Psoas muscle (tissue), 8 donors: ENCODE results near the gene CRY2. TPM values are rescaled to one million over a fixed set of nuclear protein-coding genes. Genes with fewer than 3 reads are reported as not detected.
"Not testable (repeated sequence)": the region's sequence is repeated elsewhere in the genome, so short reads cannot be mapped to it uniquely, and the experiment has no call there.

Experiments used
- ATAC-seq, 4 donors: fragments of 200-7000 bp; cut with Tn5 transposase; one replicate each; pipeline ENCODE4 v1.9.1; 2020; ENCODE audit warnings: moderate library complexity in 3 of 4, mild to moderate bottlenecking in 2 of 4
- DNase-seq, 2 donors: peaks; one replicate each; pipeline ENCODE4 v3.0.0-alpha.2; 2020
- H3K27ac ChIP-seq: fragments of 200-600 bp; one replicate; pipeline ENCODE4 v1.8.0; 2022
- H3K27me3 ChIP-seq, 3 donors: fragments of 200-600 bp in 1 of 3; one replicate each; pipeline versions ENCODE4 v1.6.1 to v1.8.0; 2013 to 2022; ENCODE audit warnings: low read length in 2 of 3, mild to moderate bottlenecking in 2 of 3, moderate library complexity in 1 of 3; ENCODE audit not compliant: insufficient read depth in 3 of 3
- H3K36me3 ChIP-seq, 2 donors: fragments of 200-600 bp in 1 of 2; one replicate each; pipeline versions ENCODE4 v1.6.1 to v1.8.0; 2013 to 2022; ENCODE audit warnings: low read depth in 1 of 2, mild to moderate bottlenecking in 1 of 2, moderate library complexity in 1 of 2; ENCODE audit not compliant: insufficient read depth in 1 of 2
- H3K4me1 ChIP-seq: fragments of 200-600 bp; one replicate; pipeline ENCODE4 v1.8.0; 2022
- H3K4me3 ChIP-seq: fragments of 200-600 bp; one replicate; pipeline ENCODE4 v1.8.0; 2022; ENCODE audit warnings: mild to moderate bottlenecking
- H3K9me3 ChIP-seq: fragments of 200-600 bp; one replicate; pipeline ENCODE4 v1.8.0; 2022
- WGBS, 3 donors: extraction: QIAGEN DNeasy Blood & Tissue Kit; methylation state at CpG; one replicate each; pipeline versions ENCODE4 v1.1.6 to v1.1.7; 2013; 5-methylcytosine and 5-hydroxymethylcytosine counted together
- intact Hi-C, 2 donors: fragments of 100-400 bp; cut with DNase I; formaldehyde crosslinking; loops; one replicate each; pipeline versions ENCODE4 v1.11.0 to v1.14.2; 2022
- polyA plus RNA-seq, 3 donors: library from polyadenylated mRNA; stranded (reverse); fragments of 200-250 nt; gene quantifications; one replicate each; pipeline ENCODE4 v1.2.3, GENCODE V29; 2013
- total RNA-seq, 4 donors: library from RNA; stranded (reverse); fragmentation: NEBNext Ultra II Directional in 2 of 4; extraction: Animal tissue kit (Norgen Biotek cat#: 25700) in 2 of 4; gene quantifications; one replicate each; pipeline versions ENCODE4 v1.2.1 to v1.2.4, GENCODE V29; 2021 to 2023
- TF ChIP-seq, protein P1 (sequence below): fragments of 200-600 bp; IDR thresholded peaks from one replicate; pipeline ENCODE4 v1.8.0; 2022; ENCODE audit warnings: antibody characterized with exemption
- donor health status: healthy with polysubstance abuse.
- donor health status: DM: no; HTN: no; CAD: no; lungs with moderate emphysema.
- donor health status: Bipolar disorder and iron deficiency.
- donor health status: healthy.
- donor health status: DM: yes; HTN: yes; CAD: no.
- donor health status: DM: no; HTN: no; CAD: no.
- donor health status: DM: no; HTN: no; CAD: no.
- donor health status: DM: yes; HTN: yes; CAD: no.

Gene CRY2
- total and polyA plus RNA-seq, 7 donors, result 15.4 to 64.5 (median 30.7) TPM

DNA sequence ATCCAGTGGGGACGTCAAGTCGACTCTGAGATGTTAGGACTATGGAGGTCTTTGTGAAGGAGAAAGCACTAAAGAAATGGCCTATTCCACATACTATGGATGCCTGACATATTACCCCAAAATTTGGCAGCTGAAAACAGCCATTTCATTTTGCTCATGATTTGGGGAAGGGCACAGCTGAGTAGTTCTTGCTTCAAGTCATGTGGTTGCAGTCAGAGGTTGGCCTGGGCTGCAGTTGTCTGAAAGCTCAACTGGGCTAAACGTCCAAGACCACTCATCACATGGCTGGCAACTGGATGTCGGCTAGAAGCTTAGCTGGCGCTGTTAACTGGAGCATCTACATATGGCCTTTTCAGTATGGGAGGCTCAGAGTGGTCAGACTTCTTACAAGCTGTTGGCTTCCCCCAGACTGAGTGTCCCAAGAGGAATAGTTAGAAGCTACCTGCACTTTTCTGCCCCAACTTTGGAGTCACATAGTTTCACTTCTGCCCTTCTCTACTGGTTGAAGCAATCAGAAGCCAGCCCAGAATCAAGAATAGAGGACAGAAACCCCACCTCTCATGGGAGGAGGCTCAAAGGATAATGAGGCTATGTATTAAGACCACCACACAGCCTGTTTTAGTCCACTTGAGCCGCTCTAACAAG is 28.2 kb upstream of the CRY2 start:
- intact Hi-C loops, result no loop called here
- 61 to 67% (median 65%) methylated on average over 6 of the region's 6 CpGs for WGBS, 3 donors

GRCh38 chr11:45820211-45820857 is 26.9 kb upstream of the CRY2 start:
- DNase-seq (no peak), ATAC-seq (no peak)
- Histone ChIP-seq H3K27ac (no peak overlapping the region), H3K4me3 (no peak overlapping the region), H3K36me3 (no peaks in the 10 kb centered on the region), H3K27me3 (no peaks in the 10 kb centered on the region), H3K4me1 (no peaks in the 10 kb centered on the region), H3K9me3 (no peaks in the 10 kb centered on the region)
- intact Hi-C loops, result no loop called here
- TF ChIP-seq, protein P1, sequence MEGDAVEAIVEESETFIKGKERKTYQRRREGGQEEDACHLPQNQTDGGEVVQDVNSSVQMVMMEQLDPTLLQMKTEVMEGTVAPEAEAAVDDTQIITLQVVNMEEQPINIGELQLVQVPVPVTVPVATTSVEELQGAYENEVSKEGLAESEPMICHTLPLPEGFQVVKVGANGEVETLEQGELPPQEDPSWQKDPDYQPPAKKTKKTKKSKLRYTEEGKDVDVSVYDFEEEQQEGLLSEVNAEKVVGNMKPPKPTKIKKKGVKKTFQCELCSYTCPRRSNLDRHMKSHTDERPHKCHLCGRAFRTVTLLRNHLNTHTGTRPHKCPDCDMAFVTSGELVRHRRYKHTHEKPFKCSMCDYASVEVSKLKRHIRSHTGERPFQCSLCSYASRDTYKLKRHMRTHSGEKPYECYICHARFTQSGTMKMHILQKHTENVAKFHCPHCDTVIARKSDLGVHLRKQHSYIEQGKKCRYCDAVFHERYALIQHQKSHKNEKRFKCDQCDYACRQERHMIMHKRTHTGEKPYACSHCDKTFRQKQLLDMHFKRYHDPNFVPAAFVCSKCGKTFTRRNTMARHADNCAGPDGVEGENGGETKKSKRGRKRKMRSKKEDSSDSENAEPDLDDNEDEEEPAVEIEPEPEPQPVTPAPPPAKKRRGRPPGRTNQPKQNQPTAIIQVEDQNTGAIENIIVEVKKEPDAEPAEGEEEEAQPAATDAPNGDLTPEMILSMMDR, result no peak
- 91 to 95% (median 92%) methylated on average over 5 of the region's 5 CpGs for WGBS, 3 donors

More for the DNA sequence above, 28.2 kb upstream of the CRY2 start:
- Histone ChIP-seq H3K9me3 (no peaks in the 10 kb centered on the region), H3K27me3 (no peaks in the 10 kb centered on the region), H3K36me3 (no peaks in the 10 kb centered on the region), H3K4me1 (no peaks in the 10 kb centered on the region), H3K27ac (no peak overlapping the region), H3K4me3 (no peak overlapping the region)
- no peak for ATAC-seq
- no peak for DNase-seq
- TF ChIP-seq, protein P1, result no peak

DNA sequence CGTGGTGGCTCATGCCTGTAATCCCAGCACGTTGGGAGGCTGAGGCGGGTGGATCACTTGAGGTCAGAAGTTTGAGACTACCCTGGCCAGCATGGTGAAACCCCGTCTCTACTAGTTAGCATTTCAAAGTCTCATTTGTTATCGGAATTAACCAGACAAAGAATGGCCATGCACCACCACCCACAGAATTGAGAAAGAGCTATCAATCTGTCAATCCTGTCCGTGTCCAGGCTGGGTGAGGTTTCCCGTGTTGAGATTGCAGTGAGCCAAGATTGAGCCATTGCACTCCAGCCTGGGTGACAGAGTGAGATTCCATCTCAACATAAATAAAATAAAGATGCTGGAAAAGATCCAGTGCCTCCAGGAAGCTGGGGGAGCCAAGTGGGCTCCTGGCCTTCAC is 20.8 kb upstream of the CRY2 start:
- intact Hi-C loops, H3K4me3 ChIP-seq, H3K27me3 ChIP-seq, H3K9me3 ChIP-seq, H3K27ac ChIP-seq, H3K36me3 ChIP-seq, H3K4me1 ChIP-seq, DNase-seq, ATAC-seq: not testable (repeated sequence)
- WGBS, 3 donors, result 34 to 40% (median 39%) methylated on average over 7 of the region's 7 CpGs

GRCh38 chr11:45827123-45827522 is 20.2 kb upstream of the CRY2 start:
- H3K27me3 ChIP-seq, result no peaks in the 10 kb centered on the region
- intact Hi-C loops, result no loop called here
- ATAC-seq, result no peak
- WGBS, 3 donors, result 94 to 99% (median 97%) methylated on average over 4 of the region's 4 CpGs
- no peak overlapping the region for H3K27ac ChIP-seq
- H3K4me1 ChIP-seq, result peaks cover 10% of the 10 kb centered on the region
- TF ChIP-seq, protein P1, result no peak
- no peak overlapping the region for H3K4me3 ChIP-seq
- no peak for DNase-seq
- H3K9me3 ChIP-seq, result no peaks in the 10 kb centered on the region
- H3K36me3 ChIP-seq, result no peaks in the 10 kb centered on the region

GRCh38 chr11:45828996-45829395 is 18.3 kb upstream of the CRY2 start:
- Histone ChIP-seq H3K27ac (no peak overlapping the region), H3K4me3 (no peak overlapping the region), H3K9me3 (no peaks in the 10 kb centered on the region), H3K27me3 (no peaks in the 10 kb centered on the region), H3K4me1 (peaks cover 10% of the 10 kb centered on the region), H3K36me3 (no peaks in the 10 kb centered on the region)
- no peak for DNase-seq
- 69 to 78% (median 73%) methylated on average over 4 of the region's 4 CpGs for WGBS, 3 donors
- intact Hi-C loops, result no loop called here
- TF ChIP-seq, protein P1, result no peak
- ATAC-seq, result no peak
